Hepatocyte (in vitro differentiated cells): Measurements from ENCODE around the gene PLSCR3.

Experiments used
- EZH2 ChIP-seq: fragments of 200-600 bp; sonication (generic); IDR thresholded peaks from 2 replicates; pipeline ENCODE4 v1.6.1; 2016; ENCODE audit warnings: antibody characterized with exemption, mild to moderate bottlenecking, borderline replicate concordance
- EZH2phosphoT487 ChIP-seq: fragments of 200-600 bp; sonication (generic); IDR thresholded peaks from one replicate; pipeline ENCODE4 v1.6.1; 2018; ENCODE audit warnings: antibody characterized with exemption, mild to moderate bottlenecking, low read depth, moderate library complexity; ENCODE audit not compliant: unreplicated experiment, severe bottlenecking
- TF ChIP-seq, protein P1 (sequence below): fragments of 200-600 bp; sonication (generic); IDR thresholded peaks from 2 replicates; pipeline ENCODE4 v1.5.1; 2016; ENCODE audit warnings: antibody characterized with exemption, mild to moderate bottlenecking; ENCODE audit not compliant: poor library complexity

DNA sequence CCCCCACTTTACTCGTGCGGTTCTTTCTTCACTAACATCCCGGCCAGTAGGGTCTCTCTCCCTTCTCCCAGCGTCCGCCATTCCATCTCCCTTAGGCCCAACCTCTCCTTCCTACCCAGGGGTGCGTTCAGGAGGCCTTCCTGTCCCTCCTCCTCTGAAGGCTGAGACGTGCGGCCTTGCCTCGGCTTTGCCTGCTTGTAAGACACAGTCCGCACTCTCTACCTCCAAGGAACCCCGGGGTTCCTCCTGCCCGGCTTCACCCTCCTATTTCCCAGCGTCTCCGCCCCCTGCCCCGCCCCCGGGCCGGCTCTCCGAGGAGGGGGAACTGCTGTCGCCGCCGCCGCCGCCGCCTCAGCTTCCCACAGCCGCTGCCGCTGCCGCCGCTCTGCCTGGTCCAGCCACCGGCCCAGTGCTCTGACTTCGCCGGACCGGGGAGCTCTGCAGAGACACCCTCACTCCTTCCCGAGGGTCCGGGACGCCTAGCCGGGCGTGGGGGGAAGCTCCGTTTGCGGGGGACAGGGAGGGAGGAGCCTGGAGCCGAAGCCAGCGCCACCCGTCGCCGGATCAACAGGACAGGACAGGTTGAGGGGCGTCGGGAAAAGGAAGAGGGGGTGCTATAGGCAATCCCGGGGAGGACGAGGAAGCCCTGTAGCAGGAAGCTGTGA is 43.8 kb upstream of the PLSCR3 start:
- TF ChIP-seq, protein P1, sequence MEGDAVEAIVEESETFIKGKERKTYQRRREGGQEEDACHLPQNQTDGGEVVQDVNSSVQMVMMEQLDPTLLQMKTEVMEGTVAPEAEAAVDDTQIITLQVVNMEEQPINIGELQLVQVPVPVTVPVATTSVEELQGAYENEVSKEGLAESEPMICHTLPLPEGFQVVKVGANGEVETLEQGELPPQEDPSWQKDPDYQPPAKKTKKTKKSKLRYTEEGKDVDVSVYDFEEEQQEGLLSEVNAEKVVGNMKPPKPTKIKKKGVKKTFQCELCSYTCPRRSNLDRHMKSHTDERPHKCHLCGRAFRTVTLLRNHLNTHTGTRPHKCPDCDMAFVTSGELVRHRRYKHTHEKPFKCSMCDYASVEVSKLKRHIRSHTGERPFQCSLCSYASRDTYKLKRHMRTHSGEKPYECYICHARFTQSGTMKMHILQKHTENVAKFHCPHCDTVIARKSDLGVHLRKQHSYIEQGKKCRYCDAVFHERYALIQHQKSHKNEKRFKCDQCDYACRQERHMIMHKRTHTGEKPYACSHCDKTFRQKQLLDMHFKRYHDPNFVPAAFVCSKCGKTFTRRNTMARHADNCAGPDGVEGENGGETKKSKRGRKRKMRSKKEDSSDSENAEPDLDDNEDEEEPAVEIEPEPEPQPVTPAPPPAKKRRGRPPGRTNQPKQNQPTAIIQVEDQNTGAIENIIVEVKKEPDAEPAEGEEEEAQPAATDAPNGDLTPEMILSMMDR = no peak
- TF ChIP-seq EZH2 = no peak
- TF ChIP-seq EZH2phosphoT487 = no peak
